ACHN (cell line): ENCODE measurements around the gene CCDC158.

Experiments
- DNase-seq: peaks from one replicate; pipeline ENCODE4 v3.0.0-alpha.2; 2015
- in situ Hi-C: cut with HindIII; loops from 2 replicates; pipeline ENCODE4 v1.10.0; 2017; ENCODE audit warnings: low sequenced_read_pairs, low pct_ligation_motif_present, low pct_unique_long_range_greater_than_20kb

The CCDC158 gene

DNA sequence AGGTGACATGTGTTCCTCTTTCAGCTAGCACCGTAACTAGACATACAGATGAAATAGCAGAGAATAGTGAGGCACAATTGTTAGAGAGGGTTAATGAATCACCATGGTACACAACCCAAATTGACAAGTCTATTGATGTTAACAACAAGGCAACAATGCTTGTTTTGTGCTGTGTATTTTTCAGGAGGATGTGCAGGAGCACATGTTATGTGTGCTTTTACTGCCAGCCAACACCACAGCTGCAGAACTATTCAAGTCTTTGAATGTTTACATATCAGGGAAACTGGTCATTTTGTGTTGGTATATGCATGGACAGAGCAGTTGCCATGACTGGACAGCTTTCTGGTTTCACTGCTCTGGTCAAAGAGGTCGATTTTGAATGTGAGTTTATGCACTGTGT, 81.6 kb downstream of the CCDC158 start:
- no peak for DNase-seq
- in situ Hi-C loops = no loop called here

DNA sequence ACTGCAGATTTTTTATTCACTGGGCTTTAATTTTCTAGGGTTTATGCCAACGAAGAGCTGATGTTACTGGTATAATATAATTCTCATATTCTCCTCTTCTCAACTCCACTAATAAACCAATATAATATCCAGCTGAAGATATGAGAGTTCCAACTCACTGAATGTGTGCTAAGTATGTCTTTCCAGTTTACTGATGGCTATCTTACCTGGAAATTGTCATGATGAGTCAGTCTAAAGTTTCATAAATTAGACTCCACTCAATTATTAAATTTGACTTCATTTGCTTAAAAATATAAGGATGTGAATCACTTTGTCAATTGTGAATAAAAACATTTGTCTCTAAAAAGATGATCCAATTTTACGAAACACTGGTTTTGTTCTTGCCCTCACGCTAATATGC, 86.1 kb downstream of the CCDC158 start:
- in situ Hi-C loops = no loop called here
- no peak for DNase-seq

DNA sequence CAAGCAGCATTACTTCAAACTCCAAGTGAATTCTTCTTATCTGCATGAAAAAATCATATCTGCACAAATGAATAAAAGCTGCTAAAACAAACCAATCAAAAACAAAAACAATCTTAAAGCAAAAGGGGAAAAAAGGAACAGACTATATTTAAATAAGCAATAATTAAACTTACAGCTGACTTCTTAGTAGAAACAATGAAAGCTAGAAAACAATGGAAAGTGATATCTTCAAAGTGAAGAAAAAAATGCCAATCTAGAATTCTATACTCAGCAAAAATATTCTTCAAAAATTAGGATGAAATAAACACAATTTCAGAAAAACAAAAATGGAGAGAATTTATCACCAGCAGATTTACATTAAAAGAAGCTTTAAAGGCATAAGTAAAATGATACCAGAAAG, 94.4 kb downstream of the CCDC158 start:
- in situ Hi-C loops = no loop called here
- DNase-seq = no peak

DNA sequence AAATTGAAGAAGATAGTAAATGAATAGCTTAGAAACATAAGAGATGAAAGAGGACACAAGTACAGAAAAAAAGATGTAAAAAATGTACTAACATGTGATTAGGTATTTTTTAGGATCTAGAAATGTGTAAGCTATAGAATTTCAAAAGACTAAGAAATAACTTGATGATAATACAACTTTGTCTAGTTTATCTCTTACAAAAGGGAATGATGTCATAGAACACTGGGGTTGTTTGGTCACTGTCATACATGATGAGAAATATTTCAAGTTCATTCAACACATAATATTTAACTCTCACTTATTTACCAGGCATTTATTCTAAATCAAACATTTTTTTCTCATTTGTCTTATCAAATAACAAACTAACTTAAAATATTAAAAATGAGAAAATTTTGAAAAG, 95.9 kb downstream of the CCDC158 start:
- in situ Hi-C loops = no loop called here
- DNase-seq = no peak

DNA sequence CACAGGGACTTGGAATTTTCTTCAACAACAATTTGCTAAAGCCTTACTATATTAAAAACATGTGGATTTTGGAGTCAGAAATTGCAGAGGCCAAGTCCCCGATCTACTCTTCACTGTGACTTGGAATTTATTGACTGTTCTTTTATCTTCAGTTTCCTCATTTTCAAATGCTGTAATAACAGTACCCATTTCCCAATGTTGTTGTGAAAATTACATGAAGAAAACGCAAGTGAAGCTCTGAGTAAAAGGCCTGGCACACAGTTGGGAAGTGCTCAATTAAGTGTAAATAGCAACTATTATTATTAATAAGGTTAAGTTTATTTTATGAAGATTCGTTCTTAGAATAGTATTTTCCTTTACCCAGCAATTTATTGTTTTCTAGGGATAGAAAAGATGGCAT, 98.7 kb downstream of the CCDC158 start:
- in situ Hi-C loops = no loop called here
- no peak for DNase-seq

DNA sequence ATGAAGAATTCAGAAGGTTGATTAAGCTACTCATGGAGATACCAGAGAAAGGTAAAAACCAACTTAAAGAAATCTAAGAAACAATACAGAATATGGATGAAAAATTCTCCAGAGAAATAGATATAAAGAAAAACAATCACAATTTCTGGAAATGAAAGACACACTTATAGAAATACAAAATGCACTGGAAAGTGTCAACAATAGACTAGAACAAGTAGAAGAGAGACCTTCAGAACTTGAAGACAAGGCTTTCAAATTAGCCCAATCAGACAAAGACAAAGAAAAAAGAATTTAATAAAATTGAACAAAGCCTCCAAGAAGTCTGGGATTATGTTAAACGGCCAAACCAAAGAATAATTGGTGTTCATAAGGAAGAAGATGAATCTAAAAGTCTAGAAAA, 104.8 kb downstream of the CCDC158 start:
- in situ Hi-C loops = no loop called here
- no peak for DNase-seq

DNA sequence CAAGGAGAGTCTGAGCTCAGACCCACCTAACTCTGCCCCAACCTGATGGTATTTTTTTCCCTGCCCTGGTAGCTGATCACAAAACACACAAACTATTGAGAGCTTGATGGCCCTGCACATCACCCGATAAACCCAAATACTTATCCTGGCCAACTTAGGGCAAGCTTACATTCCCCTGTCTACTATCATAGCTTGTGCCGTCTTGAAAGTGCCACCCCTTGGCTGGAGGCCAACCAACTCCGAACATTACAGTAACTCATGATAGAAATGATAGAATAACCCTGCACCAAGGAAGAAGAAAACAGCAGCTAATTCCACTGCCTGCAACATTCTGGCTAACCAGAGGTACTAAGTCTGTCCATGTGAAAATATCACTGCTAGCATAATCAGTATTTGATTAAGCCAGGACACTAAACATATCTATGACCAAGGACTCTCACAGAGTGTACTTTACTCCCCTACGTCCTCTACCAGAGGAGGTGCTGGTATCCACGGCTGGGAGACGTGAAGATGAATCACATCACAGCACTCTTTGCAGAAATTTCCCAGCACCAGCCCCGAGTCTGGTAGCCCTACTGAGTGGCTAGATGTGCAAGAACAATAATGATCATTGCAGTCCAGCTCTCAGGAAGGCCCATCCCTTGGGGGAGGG, 105.5 kb downstream of the CCDC158 start:
- in situ Hi-C loops = no loop called here
- no peak for DNase-seq

DNA sequence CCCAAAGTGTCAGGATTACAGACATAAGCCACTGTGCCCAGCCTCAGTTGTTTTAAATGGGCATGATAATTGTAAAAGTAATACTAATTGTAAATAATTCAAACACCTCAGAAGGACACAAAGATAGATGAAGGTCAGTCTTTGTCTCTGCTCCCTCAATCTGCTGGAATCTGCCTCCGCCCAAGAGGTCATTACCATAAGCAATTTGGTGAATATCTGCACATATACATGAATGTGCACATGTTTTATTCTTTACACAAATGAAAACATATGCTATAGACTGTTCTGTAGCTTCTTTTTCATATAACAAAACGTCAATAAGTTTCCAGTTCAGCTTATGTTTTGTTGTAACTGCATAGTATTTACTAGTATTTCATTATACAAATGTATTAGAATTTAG, 107.4 kb downstream of the CCDC158 start:
- no peak for DNase-seq
- in situ Hi-C loops = no loop called here

DNA sequence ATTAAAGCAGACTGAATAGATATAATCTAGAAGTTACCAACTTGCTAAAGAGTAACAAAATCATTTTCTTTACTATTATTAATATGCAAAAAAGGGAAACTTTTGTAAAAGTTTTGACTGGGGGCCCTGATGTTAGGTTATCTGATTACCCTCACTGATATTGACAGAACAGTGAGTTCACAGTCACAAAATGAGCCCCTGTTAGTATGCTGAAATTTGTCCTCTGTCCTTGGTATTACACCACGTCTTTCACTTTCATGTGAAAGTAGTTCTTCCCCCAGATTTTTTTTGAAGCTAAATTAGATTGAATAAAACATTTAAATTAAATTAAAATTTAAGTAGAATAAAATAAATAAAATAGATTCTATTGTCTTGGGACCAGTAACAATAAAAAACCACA, 108.5 kb downstream of the CCDC158 start:
- no peak for DNase-seq
- in situ Hi-C loops = no loop called here

DNA sequence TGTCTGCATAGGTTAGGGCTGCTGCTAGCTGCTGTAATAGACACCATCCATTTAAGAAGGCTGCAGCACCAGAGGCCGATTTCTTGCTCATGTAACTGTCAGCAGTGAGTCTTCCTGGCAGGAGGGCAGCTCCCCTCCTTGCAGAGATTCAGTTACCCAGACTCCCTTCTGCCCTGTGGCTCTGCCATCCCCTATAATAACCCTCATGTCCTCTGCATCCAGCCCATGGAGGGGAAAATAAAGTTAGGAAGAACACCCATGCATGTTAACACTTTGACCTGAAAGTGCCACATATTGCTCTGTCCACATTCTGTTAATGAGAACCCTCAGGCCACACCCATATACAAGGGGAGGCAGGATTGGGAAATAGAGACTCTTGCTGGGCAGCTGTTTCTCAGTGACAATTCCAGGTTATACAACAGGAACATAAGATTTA, 109.0 kb downstream of the CCDC158 start:
- DNase-seq = no peak
- in situ Hi-C loops = no loop called here

DNA sequence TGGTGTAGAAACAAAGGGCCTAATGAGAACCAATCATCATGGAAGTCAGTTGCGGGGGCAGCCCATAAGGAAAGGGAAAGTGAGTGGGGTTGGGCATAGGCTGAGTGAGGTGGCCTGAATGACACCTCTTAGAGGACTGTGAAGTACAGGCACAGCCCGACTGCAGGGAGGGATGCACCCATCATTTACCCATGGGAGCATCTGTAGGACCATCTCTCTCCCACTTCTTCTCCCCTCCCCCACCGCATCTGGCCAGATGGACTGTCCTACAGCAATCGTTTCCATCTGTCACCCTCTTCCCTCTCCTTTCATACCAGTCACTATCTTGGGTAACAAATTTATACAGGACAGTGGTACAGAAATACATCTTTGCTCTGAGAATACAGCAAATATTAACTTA, 110.3 kb downstream of the CCDC158 start:
- DNase-seq = no peak
- in situ Hi-C loops = no loop called here

DNA sequence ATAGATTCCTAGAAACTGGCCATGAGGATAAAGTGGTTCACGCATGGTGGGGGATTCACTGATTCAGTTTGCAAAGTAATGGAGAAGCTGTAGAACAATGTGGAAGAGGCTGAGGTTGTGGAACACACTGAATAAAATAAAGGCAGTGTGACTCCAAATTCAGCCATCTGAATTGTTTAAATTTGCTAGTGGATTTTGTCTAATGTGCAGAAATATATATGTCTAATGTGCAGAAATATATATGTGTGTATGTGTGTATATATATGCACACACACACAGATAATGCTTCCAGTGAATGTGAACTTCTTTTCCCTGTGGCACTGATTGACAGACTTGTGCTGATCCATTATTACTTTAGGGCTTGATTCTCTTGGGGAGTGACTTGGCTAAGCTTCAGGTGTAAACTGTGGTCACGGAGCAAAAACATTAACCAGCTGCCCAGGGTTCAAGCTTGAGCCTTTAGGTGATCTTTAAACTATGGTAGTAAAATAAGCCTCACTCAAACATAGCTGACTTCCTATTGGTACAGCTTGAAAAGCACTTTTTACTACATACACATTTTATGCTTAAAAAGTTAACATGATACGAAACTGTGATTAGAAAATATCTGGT, 110.9 kb downstream of the CCDC158 start:
- in situ Hi-C loops = no loop called here
- no peak for DNase-seq

DNA sequence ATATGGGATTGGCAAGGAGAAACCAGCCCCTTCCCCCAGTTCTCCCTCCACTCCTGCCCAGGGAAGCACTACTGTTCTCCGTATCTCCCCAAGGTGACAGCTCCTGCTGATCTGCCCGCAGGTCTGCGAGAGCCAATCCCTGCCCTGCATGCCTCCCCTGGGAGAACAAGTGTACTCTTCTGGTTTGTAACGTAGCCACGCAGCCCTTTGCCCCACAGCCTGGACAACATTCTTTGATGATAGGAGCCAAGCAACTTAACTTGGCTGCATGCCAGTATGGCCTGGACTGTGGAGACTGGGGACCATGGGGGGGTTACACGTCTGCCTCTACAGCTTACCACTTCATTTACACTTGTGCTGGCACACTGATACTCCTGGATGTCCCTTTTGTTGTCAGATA, 112.4 kb downstream of the CCDC158 start:
- DNase-seq = no peak
- in situ Hi-C loops = no loop called here

DNA sequence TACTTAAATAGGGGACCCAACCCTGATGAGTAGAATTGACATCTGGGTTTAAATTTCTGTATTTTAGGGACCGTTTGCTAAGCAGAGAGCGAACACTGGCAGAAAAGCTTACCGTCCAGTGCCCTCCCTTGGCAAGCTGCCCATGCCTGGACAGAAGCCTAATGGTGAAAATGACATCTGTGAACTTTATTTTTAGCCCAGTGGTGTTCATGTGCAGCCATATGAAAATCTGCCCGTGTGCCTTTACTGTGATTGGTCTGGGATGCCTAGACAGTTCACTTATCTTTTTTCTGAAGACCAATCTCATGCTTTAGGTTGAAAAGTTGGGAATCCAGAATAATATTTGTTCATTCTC, 113.3 kb downstream of the CCDC158 start:
- in situ Hi-C loops = no loop called here

DNA sequence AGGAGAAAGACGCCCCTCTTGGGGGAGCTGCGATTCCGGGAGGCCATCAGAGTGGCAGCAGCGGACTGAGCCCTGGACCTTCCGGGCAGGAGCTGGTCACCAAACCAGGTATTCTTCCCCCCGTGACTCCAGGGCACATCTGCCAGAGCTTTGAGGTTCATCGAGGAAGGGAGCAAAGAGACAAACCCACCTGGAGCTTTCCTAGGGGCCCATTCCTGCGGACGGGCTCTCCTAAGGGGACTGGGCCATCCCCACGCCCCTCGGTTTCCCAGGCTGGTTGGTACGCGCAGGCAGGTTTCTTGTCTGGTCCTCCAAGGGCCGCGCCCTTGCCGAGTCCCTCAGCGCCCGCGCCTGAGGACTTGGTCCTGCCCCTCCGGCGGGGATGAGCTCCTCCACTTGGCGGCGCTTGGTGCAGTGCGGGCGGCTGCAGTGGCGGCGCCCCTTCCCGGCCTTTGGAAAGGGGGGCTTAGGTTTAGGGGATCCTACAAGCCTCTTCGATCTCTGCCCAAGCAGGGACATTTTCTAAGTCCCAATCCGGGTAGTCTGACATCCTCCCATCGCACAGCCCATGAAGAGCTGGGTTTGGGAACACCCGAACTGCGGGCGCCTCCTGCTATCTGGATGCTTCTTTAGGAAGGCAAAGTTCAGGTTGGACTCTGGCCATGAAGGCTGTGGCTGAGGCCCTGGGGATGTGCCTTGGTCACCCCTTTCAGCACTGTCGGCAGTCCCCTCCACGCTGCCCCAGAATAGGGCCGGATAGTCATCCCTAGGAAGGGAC, 113.9 kb downstream of the CCDC158 start:
- in situ Hi-C loops = no loop called here
- DNase-seq = peak; percentile 58

More for the DNA sequence above, 113.3 kb downstream of the CCDC158 start:
- DNase-seq = no peak

DNA sequence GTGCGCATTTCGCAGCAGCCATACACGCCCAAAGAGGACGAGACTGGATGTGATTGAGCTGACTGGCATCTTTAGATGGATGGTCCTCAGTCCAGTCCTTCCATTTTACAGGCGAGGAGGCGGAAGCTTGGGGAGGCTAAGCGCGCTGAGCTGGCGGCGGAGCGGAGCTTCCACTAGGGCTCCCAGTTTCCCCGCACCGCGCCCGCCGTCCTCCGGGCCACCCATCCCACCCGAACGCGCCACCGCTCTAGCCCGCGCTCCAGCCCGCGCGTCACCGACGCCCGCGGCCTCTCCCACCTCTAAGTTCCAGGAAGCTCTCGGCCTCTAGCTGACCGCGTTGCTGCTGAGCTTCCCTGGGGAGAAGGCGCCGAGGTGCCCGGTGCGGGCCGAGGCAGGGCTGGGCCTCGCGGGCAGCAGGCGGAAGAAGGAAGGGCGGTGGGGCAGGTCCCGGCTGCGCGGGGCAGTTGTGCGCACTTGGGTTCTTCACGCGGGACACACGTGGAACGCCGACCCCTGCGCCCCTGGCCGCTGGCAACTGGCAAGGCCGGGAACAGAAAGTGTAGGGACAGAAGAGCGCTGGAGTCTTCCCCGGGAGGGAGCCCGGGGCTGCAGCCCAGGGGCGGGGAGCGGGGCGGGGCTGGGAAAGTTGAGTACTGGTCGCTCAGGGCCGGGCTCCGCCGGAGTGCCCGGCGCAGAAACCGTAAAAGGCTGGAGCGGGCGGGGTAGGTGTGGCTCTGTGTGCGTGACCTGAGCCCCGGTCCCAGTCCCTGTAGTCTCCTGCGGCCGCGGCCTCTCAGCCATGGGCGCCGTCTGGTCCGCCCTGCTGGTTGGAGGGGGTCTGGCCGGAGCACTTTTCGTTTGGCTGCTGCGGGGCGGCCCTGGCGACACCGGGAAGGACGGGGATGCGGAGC, 114.7 kb downstream of the CCDC158 start, which contains the start of gene STBD1:
Gene STBD1 (plus strand): TSS at position 763 of the 911 bp plus-strand sequence. CDS start 37 bp downstream, at position 800.
- DNase-seq = peak; percentile 67
- in situ Hi-C loops = no loop called here

DNA sequence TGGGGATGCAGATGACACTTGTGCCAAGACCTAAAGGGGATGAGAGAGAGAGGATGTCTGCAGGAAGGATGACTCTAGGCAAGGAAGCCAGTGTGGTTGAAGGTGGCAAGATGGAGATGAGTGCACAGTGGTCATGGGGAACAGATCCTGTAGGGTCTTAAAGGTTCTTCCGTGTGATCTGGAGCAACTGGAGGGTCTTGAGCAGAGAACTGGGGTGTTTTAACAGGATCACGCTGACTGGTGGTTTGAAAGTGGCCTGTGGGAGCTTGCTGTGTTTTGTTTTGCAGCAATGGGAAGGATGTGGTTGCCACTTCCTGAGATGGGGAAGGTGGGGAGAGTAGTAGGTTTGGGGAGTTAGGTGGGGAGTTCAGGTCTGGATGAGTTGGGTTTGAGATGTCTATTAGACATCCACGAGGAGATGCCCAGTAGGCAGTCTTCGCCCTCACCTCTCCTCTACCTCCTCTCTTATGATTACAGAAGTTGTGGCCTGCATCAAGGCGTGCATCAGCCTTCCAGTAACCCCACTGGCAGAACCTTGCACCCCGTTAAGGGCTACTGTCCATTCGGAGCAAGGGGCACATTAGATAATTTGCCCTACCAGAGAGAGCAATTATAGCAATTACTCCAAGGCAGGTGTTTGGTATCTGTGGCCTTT, 115.8 kb downstream of the CCDC158 start:
- in situ Hi-C loops = no loop called here
- DNase-seq = no peak

DNA sequence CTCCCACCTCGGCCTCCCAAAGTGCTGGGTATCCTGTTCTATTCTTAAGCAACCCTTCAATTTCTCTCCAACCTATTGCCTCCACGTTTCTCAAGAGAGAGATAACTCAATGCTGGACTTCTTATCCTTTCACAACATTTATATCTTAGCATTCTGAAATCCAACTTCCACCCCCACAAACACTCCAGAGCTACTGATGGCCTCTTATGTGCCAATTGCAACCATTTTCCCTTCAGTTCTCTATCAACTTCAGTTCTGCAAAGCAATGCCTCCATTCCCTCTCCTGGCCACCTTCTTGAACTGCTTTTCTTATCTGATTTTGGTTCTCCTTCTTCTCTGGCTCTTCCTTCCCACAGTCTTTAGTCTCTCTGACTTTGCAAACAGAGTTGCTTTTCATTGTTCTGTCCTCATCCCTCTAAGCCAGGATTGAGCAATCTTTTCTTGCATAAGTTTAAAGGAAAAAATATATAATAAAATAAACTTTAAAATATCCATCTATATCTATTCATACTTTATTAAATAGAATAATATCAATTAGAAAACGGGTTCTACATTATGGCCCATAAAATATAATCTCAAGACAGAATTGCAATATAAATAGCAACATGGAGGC, 118.0 kb downstream of the CCDC158 start:
- DNase-seq = no peak
- in situ Hi-C loops = no loop called here
